Putamen (tissue), 1 donor: ENCODE measurements around the gene CDK17.
"Not testable (repeated sequence)": the region's sequence is repeated elsewhere in the genome, so short reads cannot be mapped to it uniquely, and the experiment has no call there.

Experiments used
- DNase-seq: peaks from one replicate; pipeline ENCODE4 v3.0.0-alpha.2; 2016; ENCODE audit warnings: low spot score

Gene CDK17

DNA sequence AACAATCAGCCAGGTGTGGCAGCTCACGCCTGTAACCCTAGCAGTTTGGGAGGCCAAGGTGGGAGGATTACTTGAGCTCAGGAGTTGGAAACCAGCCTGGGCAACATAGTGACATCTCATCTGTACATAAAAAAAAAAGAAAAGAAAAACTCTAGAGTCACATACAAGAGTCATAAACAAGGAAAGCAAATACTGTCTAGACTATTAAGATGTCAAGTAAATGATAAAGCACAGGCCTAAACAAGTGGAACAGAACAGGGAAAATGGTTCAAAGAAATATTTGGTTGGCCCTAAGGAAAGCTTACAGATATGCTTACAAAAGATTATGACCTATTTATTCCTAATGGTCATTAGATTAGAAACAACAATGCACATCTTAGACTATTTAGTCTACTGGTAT lies 12.3 kb downstream of the CDK17 start:
- no peak for DNase-seq

GRCh38 chr12:96386794-96387193 lies 13.4 kb downstream of the CDK17 start:
- no peak for DNase-seq

- DNase-seq, result no peak
These were observed 16.2 kb downstream of the CDK17 start for GRCh38 chr12:96383991-96384390.

- DNase-seq, result no peak
These were observed 16.9 kb downstream of the CDK17 start for GRCh38 chr12:96383371-96383770.

DNA sequence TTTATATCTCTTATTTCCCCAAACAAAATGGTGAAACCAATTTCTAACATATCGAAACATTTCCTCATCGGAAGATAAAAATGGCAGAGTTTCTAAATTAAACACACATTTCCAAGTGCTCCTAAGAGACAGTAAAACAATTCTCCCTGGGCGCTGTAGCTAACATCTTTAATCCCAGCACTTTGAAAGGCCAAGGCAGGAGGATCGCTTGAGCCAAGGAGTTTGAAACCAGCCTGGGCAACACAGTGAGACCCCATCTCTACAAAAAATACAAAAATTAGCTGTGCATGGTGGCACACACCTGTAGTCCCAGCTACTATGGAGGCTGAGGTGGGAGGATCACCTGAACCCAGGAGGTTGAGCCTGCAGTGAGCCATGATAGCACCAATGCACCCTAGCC lies 20.5 kb downstream of the CDK17 start:
- DNase-seq, result not testable (repeated sequence)

GRCh38 chr12:96378319-96378718 lies 21.9 kb downstream of the CDK17 start:
- DNase-seq, result no peak

GRCh38 chr12:96376865-96377264 lies 23.4 kb downstream of the CDK17 start:
- DNase-seq, result no peak

DNA sequence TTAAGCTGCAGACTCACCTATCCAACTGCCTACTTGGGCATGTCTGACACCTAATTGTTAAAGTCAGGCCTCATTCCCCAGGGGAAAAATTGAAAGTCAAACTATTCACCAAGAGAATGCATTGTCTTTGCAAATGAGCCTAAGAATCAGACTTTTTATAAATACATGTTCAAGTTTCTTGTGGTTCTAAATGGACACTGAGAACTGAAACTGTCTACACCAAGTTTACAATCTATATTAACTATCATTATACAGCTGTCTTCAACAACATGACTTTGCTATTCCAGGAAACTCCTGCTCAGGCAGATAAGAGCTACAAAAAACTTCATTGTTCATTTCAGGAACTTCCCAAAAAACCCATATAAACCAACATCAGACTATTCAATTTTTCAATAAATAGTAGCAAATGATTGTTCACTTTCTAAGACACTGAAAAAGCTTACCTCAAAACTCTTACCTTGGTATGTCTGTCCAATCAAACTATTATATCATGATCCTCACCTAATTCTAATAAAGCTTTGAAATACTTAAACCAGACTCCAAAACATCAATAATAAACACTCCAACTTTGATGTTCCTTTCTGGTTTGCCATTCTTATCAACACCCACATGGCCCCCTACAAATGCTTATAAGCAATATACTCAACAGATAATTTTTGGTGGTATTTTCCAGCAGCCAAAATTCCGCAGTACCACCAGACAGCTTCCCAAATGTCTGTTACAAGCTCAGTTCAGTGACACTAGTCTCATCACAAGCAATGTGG lies 24.2 kb downstream of the CDK17 start:
- DNase-seq, result no peak

- no peak for DNase-seq
These were observed 25.1 kb downstream of the CDK17 start for GRCh38 chr12:96375170-96375569.

- no peak for DNase-seq
These were observed 28.2 kb downstream of the CDK17 start for GRCh38 chr12:96371790-96372699.

DNA sequence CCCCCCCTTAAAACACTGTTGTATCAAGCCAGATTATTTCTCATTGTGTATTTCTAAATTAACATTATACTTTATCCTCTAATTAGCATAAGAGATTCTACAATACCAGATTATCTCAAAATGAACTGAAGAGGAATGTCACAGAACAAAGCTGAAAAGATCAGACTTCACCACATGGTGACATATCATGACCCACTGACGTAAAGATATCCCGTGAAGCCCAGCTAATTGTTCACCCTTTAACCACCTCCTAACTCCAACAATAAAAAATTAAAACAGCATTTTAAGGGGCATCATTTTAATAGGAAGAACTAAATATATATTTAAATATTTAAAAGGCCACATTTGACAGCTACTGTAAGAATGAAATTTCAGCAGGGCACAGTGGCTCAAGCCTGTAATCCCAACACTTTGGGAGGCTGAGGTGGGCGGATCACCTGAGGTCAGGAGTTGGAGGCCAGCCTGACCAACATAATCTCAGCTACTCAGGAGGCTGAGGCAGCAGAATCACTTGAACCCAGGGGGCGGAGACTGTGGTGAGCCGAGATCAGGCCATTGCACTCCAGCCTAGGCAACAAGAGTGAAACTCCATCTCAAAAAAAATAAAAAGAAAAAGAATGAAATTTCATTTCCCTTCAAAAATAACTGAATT lies 29.0 kb downstream of the CDK17 start:
- DNase-seq, result no peak

GRCh38 chr12:96368687-96369086 lies 31.6 kb downstream of the CDK17 start:
- DNase-seq, result no peak

DNA sequence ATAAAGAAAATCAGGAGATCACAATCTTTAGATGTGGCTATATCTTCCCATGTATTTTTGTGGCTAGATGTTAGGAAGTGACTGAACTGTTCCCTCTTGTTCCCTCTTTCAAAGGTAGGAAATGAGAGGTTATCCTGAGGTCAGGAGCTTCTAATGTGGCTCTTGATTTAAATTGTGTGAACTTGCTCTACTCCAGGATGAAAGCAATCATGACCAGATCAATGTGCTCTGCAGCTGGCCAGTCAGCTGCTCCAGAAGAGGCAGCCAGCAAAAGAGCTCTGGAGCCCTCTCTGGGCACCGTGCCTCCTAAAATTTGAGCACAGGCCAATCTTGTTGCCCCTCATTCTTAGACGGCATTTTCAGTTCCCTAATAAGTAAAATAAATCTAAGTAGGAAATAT lies 32.0 kb downstream of the CDK17 start:
- peak; percentile 52 for DNase-seq

DNA sequence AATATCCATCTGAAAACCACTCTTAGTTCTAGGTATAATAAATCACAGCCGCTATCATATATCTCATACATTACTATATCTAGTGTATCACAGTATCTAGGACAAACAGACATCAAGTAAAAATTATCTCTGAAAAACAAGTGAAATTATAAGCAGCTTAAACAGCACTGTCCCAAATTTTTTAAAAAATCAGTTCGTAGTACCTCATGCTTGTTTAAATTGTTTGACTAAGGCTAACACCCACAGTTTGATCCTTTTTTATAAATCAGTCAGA lies 33.9 kb downstream of the CDK17 start:
- no peak for DNase-seq

- DNase-seq, result no peak
These were observed 34.4 kb downstream of the CDK17 start for GRCh38 chr12:96365604-96366380.

DNA sequence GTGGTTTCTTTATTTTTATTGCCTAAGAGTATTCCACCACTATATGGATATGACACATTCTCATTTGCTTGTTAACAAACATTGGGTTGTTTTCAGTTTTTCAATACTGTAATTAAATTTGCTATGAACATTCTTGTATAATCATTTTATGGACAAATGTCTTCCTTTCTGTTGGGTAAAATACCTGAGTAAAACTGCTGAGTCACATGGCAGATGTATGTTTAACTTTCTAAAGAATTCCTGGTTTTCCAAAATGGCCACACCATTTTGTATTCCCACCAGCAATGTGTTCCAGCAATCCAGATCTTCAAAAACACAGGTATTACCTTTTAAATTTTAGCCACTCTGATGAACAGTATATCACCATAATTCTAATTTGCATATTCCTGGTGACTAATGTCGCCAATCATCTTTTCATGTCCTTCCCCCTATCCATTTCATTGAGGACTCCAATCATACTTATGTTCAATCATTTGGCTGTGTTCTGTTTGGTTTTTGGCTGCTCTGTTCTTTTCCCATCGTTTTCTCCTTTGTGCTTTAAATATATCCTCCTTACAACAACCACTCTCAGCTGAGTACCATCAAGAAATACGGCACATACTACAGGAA lies 36.0 kb downstream of the CDK17 start:
- no peak for DNase-seq

GRCh38 chr12:96361074-96361473 lies 39.2 kb downstream of the CDK17 start:
- DNase-seq, result no peak

- no peak for DNase-seq
These were observed 39.7 kb downstream of the CDK17 start for GRCh38 chr12:96360550-96360949.

GRCh38 chr12:96359328-96359727 lies 40.9 kb downstream of the CDK17 start:
- DNase-seq, result no peak

DNA sequence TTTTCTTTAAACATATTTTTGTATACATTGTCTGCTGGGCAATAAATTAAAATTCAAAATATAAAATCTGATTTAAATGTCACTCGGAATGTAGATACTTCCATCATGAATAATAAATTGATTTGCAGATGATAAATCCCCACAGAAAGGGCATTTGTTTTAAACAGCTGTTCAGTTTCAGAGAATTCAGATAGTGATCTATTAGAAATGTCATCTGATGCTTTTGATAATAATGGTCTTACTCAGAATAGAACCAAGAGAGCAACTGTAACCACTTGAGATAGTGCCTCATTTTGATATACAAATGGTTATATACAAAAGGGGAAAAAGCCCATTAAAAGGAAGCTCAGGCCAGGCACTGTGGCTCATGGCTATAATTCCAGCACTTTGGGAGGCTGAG lies 43.4 kb downstream of the CDK17 start:
- DNase-seq, result no peak

- DNase-seq, result no peak
These were observed 45.2 kb downstream of the CDK17 start for GRCh38 chr12:96354844-96355534.
